Adipocyte (in vitro differentiated cells): ENCODE data around the gene C12orf56.
A peak's percentile ranks its signal among the peaks of the same experiment; 100 is the strongest.
"Not testable (repeated sequence)": the region's sequence is repeated elsewhere in the genome, so short reads cannot be mapped to it uniquely, and the experiment has no call there.

Experiments
- DNase-seq: peaks from one replicate; pipeline ENCODE4 v3.0.0-alpha.2; 2015; ENCODE audit warnings: low read depth
- H3K27me3 ChIP-seq: replicated peaks from 2 replicates; pipeline ENCODE4 v1.7.0; 2013; ENCODE audit warnings: mild to moderate bottlenecking, low read length, moderate library complexity; ENCODE audit not compliant: control insufficient read depth, insufficient read depth
- H3K36me3 ChIP-seq: 2 replicates; pipeline ENCODE4 v1.7.0; 2013; ENCODE audit warnings: low read length, mild to moderate bottlenecking, moderate library complexity; ENCODE audit not compliant: control insufficient read depth, insufficient read depth, severe bottlenecking
- H3K4me1 ChIP-seq: 2 replicates; pipeline ENCODE4 v1.7.0; 2013; ENCODE audit warnings: mild to moderate bottlenecking, low read length, moderate library complexity; ENCODE audit not compliant: control insufficient read depth, insufficient read depth
- H3K4me3 ChIP-seq: 2 replicates; pipeline ENCODE4 v1.7.0; 2013; ENCODE audit warnings: mild to moderate bottlenecking, low read length, moderate library complexity
- H3K9ac ChIP-seq: 2 replicates; pipeline ENCODE4 v1.7.0; 2013; ENCODE audit warnings: mild to moderate bottlenecking, low read length, moderate library complexity
- H3K9me3 ChIP-seq: 2 replicates; pipeline ENCODE4 v1.7.0; 2013; ENCODE audit warnings: mild to moderate bottlenecking, low read length, moderate library complexity; ENCODE audit not compliant: control insufficient read depth

C12orf56 gene

GRCh38 chr12:64332296-64332695, 58.3 kb downstream of the C12orf56 start:
- H3K36me3 ChIP-seq = no peaks in the 10 kb centered on the region

GRCh38 chr12:64329031-64329710, 61.4 kb downstream of the C12orf56 start:
- H3K9me3 ChIP-seq, H3K27me3 ChIP-seq, H3K36me3 ChIP-seq, H3K4me1 ChIP-seq, DNase-seq, H3K9ac ChIP-seq, H3K4me3 ChIP-seq: not testable (repeated sequence)

More at GRCh38 chr12:64332296-64332695, 58.3 kb downstream of the C12orf56 start:
- no peak for DNase-seq
- Histone ChIP-seq H3K27me3 (no peaks in the 10 kb centered on the region), H3K4me1 (peaks cover 4% of the 10 kb centered on the region), H3K9ac (no peak overlapping the region), H3K9me3 (no peaks in the 10 kb centered on the region), H3K4me3 (no peak overlapping the region)

- no peak overlapping the region for H3K4me3 ChIP-seq
- no peak for DNase-seq
- no peaks in the 10 kb centered on the region for H3K36me3 ChIP-seq
- peaks cover 13% of the 10 kb centered on the region for H3K4me1 ChIP-seq
- no peaks in the 10 kb centered on the region for H3K27me3 ChIP-seq
- no peak overlapping the region for H3K9ac ChIP-seq
- H3K9me3 ChIP-seq = no peaks in the 10 kb centered on the region
These were observed 65.5 kb downstream of the C12orf56 start for GRCh38 chr12:64325055-64325454.

- H3K27me3 ChIP-seq = no peaks in the 10 kb centered on the region
- no peak overlapping the region for H3K9ac ChIP-seq
- peak; percentile 73 for DNase-seq
- H3K4me1 ChIP-seq = peaks cover 16% of the 10 kb centered on the region
- H3K36me3 ChIP-seq = no peaks in the 10 kb centered on the region
- no peaks in the 10 kb centered on the region for H3K9me3 ChIP-seq
- no peak overlapping the region for H3K4me3 ChIP-seq
These were observed 66.9 kb downstream of the C12orf56 start for GRCh38 chr12:64323476-64324225.

- H3K9ac ChIP-seq = no peak overlapping the region
- H3K4me3 ChIP-seq = no peak overlapping the region
- no peaks in the 10 kb centered on the region for H3K27me3 ChIP-seq
- H3K9me3 ChIP-seq = no peaks in the 10 kb centered on the region
- no peaks in the 10 kb centered on the region for H3K36me3 ChIP-seq
- H3K4me1 ChIP-seq = peaks cover 22% of the 10 kb centered on the region
- DNase-seq = no peak
These were observed 67.6 kb downstream of the C12orf56 start for GRCh38 chr12:64323006-64323405.

- Histone ChIP-seq H3K36me3 (no peaks in the 10 kb centered on the region), H3K9me3 (no peaks in the 10 kb centered on the region), H3K4me1 (peaks cover 18% of the 10 kb centered on the region), H3K27me3 (no peaks in the 10 kb centered on the region), H3K9ac (no peak overlapping the region), H3K4me3 (no peak overlapping the region)
- no peak for DNase-seq
These were observed 69.9 kb downstream of the C12orf56 start for GRCh38 chr12:64320611-64321010.

- peaks cover 18% of the 10 kb centered on the region for H3K4me1 ChIP-seq
- H3K9ac ChIP-seq, DNase-seq, H3K9me3 ChIP-seq, H3K4me3 ChIP-seq, H3K27me3 ChIP-seq, H3K36me3 ChIP-seq: not testable (repeated sequence)
These were observed 70.9 kb downstream of the C12orf56 start for GRCh38 chr12:64319540-64320225.

- Histone ChIP-seq H3K4me3 (no peak overlapping the region), H3K4me1 (peaks cover 18% of the 10 kb centered on the region)
- DNase-seq = peak; percentile 15
These were observed 72.0 kb downstream of the C12orf56 start for GRCh38 chr12:64318605-64319004.

GRCh38 chr12:64311877-64312276, 78.7 kb downstream of the C12orf56 start:
- Histone ChIP-seq H3K9ac (no peak overlapping the region), H3K36me3 (no peaks in the 10 kb centered on the region), H3K27me3 (no peaks in the 10 kb centered on the region), H3K9me3 (no peaks in the 10 kb centered on the region), H3K4me1 (no peaks in the 10 kb centered on the region), H3K4me3 (no peak overlapping the region)
- DNase-seq = no peak

More at GRCh38 chr12:64318605-64319004, 72.0 kb downstream of the C12orf56 start:
- H3K36me3 ChIP-seq = no peaks in the 10 kb centered on the region
- H3K27me3 ChIP-seq = no peaks in the 10 kb centered on the region
- no peak overlapping the region for H3K9ac ChIP-seq
- no peaks in the 10 kb centered on the region for H3K9me3 ChIP-seq

GRCh38 chr12:64304571-64304970, 86.0 kb downstream of the C12orf56 start:
- Histone ChIP-seq H3K4me3 (no peak overlapping the region), H3K9ac (no peak overlapping the region)

GRCh38 chr12:64299628-64300027, 90.9 kb downstream of the C12orf56 start:
- no peaks in the 10 kb centered on the region for H3K9me3 ChIP-seq
- no peak overlapping the region for H3K4me3 ChIP-seq
- no peak overlapping the region for H3K9ac ChIP-seq
- no peak for DNase-seq
- H3K27me3 ChIP-seq = no peaks in the 10 kb centered on the region
- no peaks in the 10 kb centered on the region for H3K4me1 ChIP-seq
- H3K36me3 ChIP-seq = no peaks in the 10 kb centered on the region

More at GRCh38 chr12:64304571-64304970, 86.0 kb downstream of the C12orf56 start:
- H3K36me3 ChIP-seq = no peaks in the 10 kb centered on the region
- no peaks in the 10 kb centered on the region for H3K9me3 ChIP-seq
- DNase-seq = no peak
- no peaks in the 10 kb centered on the region for H3K4me1 ChIP-seq
- H3K27me3 ChIP-seq = no peaks in the 10 kb centered on the region
